HG02623 (cell line): ENCODE results near the gene KIF21B.

Source experiments
- ATAC-seq: cut with Tn5 transposase; IDR thresholded peaks from one replicate; pipeline ENCODE4 v1.9.1; 2021; ENCODE audit warnings: moderate library complexity; ENCODE audit not compliant: unreplicated experiment

The KIF21B gene

DNA sequence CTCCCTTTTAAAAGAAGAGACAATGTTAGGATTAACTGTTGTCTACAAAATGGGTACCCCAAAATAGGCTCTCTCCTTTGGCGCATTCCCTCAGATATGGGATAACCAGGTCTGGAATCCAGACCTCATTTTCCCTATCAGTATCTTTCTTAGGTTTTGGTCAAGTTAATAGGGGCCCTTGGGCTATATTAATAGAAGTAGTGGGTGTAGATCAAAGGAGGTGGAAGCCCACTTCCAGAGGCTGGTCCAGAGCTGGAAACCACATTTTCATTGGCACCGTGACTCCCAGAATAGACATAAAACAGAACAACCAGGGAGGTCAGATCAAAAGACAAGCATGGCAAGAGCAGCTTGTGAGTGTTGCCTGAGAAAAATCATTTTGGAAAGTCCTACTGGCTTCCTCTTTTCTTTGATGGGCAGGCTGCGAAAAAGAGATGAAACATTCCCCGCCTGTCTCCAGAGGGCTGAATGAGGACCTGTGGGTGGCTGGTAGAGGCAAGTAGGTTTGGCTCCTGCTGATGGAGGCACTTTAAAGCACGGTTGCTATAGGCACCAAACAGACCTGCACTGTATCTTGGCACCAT is 25.8 kb upstream of the KIF21B start:
- no peak for ATAC-seq

- ATAC-seq, result no peak
These were observed 25.0 kb upstream of the KIF21B start for GRCh38 chr1:201048521-201048920.

GRCh38 chr1:201044119-201044518 is 20.6 kb upstream of the KIF21B start:
- no peak for ATAC-seq

GRCh38 chr1:201042779-201043461 is 19.4 kb upstream of the KIF21B start:
- no peak for ATAC-seq

DNA sequence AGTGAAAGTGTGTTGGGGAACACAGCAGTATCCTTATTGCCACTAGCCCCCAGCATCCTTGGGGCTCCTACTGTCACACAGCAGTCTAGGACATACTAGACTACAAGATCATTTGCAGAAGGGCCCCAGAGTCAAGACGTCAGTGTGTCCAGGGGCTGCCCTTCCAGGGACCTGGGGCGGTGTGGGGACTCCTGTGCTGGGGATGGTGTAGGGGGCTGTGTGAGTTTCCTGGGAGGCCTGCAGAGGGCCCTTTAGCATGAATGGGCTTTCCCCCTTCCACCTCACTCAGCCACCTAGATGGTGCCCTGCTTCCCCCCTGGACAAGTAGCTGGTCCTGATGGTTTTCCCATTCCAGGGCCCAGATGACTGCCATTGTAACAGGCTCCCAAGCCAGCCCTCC is 17.5 kb upstream of the KIF21B start:
- no peak for ATAC-seq

DNA sequence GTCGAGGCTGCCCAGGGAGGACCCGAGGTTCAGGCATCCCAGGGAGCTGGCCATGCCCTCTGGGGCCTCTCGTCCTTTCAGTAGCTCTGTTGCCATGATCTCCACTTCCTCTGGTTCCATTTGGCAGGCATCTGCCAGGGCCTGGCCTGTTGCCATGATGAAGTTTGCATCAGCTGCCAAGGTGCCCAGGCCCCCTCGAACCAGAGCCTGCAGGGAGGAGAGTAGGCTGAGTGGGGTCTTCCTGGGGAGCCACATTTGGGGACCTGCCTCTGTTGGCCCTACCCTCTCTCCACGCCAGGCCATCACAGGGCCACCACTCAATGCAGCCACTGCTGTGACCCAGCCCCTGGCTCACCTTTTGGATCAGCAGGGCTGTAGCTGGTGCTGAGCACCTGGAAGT is 16.4 kb upstream of the KIF21B start:
- no peak for ATAC-seq

- ATAC-seq, result no peak
These were observed 15.9 kb upstream of the KIF21B start for GRCh38 chr1:201039418-201039817.

DNA sequence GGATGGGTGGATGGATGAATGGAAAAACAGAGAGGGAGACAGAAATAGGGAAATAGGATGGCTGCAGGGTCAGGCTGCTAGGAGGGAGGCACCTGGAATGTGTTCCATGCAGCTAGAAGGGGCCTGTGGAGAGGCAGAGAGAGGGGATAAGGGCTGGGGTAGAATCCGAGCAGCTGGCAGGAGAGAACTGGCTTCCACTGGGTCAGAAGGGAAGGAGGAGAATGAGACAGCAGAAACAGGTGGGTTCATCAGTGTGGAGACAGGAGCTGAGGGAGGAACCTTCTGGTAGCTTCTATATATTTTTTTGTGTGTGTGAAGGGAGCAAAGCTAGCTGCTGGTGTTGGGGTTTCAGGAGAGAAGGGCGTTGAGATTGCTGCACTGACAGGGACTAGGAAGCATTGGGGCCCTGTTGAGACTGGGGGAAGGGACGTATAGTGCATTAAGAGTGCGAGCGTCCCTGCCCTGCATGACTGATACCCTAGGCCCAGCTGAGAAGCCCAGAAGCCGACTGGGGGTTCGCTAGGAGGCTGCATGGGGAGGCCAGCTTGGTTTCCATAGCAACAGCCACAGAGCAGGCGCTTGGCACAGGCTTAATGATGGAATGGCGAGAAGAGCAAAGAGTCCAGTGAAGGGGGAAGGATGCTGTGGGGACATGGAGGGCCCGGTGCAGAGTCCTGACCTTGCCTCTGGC is 14.8 kb upstream of the KIF21B start:
- ATAC-seq, result no peak

GRCh38 chr1:201036188-201036842 is 12.8 kb upstream of the KIF21B start:
- no peak for ATAC-seq

DNA sequence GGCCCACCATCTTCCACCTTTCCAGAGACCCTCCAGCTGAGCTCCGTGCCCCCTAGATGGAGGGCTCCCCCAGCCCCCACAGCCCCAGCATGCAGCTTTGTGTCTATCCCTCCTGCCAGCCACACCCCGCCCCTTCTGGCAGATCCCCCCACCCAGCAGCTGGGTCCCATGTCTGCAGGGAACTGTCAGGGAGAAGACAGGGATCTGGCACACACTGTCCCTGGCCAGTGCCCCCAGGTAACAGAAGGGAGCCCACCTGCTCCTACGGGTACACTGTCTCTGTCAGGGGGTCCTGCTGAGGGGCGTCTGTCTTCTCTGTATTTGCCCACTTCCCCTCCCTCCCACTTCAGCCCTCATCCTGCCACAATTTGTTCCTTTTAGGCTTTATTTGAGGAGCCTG is 11.2 kb upstream of the KIF21B start:
- ATAC-seq, result no peak

DNA sequence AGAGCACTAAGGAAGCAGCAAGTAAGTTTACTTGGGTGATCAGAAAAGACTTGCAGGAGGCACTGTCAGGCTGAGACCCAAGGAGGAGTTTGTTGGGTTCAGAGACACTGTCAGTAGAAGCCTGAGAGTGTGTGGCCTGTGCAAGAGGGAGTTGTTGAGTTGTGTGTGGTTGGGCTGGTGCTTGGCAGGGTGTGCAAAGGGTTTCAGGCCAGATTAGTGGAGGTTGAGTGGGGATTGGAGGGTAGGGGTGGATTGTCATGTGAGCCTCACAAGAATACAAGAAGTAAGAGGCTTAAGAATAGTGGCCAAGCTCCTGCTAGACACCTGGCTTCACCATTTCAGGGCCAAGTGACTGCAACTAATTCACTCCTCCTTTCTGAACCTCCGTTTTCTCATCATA is 8.9 kb upstream of the KIF21B start:
- no peak for ATAC-seq

GRCh38 chr1:201028461-201028889 is 5.0 kb upstream of the KIF21B start:
- ATAC-seq, result no peak

- ATAC-seq, result no peak
These were observed 3.3 kb upstream of the KIF21B start for GRCh38 chr1:201026836-201027235.

GRCh38 chr1:201026234-201026633 is 2.7 kb upstream of the KIF21B start:
- ATAC-seq, result no peak

- no peak for ATAC-seq
These were observed 2.1 kb upstream of the KIF21B start for GRCh38 chr1:201025571-201026002.

DNA sequence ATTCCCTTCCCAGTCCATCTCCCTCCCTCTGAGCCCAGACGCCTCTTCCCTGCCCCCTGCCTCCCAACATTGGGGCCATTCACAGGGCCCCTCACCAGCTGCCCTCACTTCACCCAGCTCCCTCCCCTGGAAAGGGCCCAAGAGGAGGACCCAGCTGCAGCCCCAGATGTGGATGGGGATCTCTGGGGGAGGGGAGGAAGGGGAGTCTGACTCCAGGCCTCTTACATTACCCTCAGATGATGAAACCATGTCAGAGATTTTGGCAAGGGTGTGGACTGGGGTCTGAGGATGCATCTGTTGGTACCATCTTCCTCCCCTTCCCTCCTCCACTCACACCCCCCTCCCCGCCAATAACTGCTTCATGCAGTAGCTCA is 1.1 kb upstream of the KIF21B start:
- no peak for ATAC-seq

DNA sequence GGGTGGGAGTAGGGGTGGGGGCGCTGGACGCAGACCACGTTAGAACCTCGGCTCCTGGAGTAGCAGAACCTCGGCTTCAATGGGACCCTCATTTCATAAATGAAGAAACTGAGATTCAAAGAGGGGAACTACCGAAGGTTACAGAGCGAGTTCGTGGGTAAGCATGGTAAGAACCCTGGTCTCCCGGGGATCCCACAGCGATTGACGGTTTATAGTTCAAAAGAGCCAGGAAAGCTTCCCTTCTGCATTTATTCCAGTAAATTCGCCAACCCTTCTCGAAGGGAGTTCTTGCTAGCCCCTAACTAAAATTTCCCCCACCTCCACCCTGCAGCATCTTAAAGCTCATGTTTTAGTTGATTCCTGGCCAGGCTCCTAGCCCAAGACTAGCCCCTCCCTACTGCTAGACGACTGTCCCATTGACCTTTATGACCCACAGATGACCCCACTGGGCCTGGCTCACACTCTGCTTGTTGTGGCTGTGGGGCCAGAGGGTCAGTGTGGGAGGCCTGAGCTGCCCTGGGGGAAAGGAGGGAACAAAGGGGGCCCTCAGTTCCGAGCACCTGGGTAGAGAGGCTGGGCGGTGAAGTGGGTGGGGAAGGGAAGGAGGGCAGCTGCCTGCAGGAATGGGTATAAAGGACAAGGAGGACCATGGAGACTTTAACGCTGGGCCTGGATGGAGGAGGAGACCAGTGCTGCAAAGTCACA is 558 bp upstream of the KIF21B start:
- ATAC-seq, result no peak

GRCh38 chr1:201022820-201023516 is 546 bp downstream of the KIF21B start:
- no peak for ATAC-seq

GRCh38 chr1:201022493-201022819 is 1.1 kb downstream of the KIF21B start:
- no peak for ATAC-seq

DNA sequence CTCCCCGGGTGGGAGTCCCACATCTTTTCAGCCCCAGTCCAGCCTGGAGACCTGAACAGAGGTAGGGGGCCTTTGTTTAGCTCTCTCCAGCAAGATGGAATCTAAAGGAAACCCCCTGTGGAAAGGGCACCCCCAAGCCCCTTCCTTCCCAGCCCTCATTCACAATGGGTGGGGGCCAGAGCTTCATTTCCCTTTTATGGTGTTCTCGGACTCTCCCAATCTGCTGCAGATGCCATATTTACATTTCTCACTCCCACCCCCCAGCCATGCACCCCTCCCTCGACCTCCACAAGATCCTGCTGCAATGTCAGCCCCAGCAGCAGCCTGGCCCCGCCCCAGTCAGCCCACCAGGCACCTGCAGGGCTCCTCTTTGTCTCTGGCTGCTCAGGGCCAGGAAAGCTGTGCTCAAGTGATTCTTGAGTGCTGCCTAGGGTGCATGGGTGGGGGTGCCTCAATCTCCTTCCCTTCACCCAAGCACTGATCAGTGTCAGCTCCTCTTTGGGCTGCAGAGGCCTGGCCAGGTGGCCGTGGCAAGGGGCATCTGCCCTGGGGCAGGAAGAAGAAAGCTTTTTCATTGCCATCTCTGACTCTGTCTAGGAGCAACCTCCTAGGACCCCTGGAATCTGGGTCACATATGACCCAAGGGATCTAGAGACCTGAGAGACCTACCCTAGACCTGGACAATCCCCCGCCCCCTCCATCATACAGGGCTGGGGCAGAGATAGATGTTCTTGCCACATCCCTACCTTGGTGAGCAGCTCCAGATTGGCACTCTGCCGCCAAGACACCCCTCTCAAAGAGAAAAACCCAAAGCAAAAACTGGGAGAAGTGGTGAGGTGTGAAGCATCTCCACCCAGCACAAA is 1.7 kb downstream of the KIF21B start:
- no peak for ATAC-seq
